ENCODE results near the gene CDCA5. TPM values are rescaled to one million over a fixed set of nuclear protein-coding genes. Genes with fewer than 3 reads are reported as not detected.
A peak's percentile ranks its signal among the peaks of the same experiment; 100 is the strongest.

Gene CDCA5
- total RNA-seq, 2 experiments from 2014 or later = 0.77 to 0.84 TPM

DNA sequence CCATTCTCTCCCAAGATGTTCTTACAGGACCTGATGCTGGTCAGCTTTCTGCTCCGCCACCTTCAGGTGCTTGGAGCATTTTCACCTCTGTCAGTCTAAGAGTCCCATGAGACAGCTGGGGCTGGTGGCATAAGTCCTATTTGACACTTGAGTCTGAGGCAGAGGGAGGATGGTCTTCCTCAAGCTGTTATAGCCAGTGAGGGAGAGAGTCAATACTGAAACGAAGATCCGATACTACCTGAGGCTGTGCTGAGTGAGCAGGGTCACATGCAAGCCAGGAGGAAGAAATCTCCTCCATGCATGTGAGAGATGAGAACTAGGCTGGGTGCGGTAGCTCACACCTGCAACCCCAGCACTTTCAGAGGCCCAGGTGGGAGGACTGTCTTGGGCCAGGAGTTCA lies 5.8 kb upstream of the CDCA5 start:
- Mint-ChIP-seq H3K4me3 (no peak overlapping the region), H3K27me3 (no peaks in the 10 kb centered on the region), H3K9me3 (no peaks in the 10 kb centered on the region), H3K36me3 (ENCODE audit: low read depth) (peaks cover 47% of the 10 kb centered on the region), H3K4me1 (ENCODE audit: low read depth) (peaks cover 14% of the 10 kb centered on the region), H3K27ac (peak overlapping the region; percentile 44)
- Histone ChIP-seq H3K27ac (ENCODE audit: low read depth in 1 of 2, low read length in 2 of 2) (no peak overlapping the region), H3K27me3 (ENCODE audit: control insufficient read depth in 1 of 2, insufficient read depth in 2 of 2, low read length in 2 of 2) (no peaks in the 10 kb centered on the region), H3K4me1 (ENCODE audit: insufficient read depth, low read length) (peaks cover 9% of the 10 kb centered on the region), H3K36me3 (ENCODE audit: insufficient read depth, low read length) (peaks cover 48% of the 10 kb centered on the region), H3K9me3 (ENCODE audit: control insufficient read depth in 1 of 2, insufficient read depth in 1 of 2, low read length in 2 of 2) (no peaks in the 10 kb centered on the region), H3K4me3 (ENCODE audit: low read length) (no peak overlapping the region)
- POLR2A ChIA-PET = no interaction called here
- intact Hi-C loops (cut with DNase I, micrococcal nuclease) = loop anchor here in 1 of 2 experiments (10.0 kb wide), 2 partner anchors 245 to 1255 kb away; partner anchors contain the start of genes B4GAT1, BRMS1 and CDC42BPG
- CTCF ChIA-PET = interaction anchor here (1.4 kb wide), 1 partner anchor 21 kb away, joined by 4 read pairs; no protein-coding TSS in a partner anchor
- DNase-seq (no peak), ATAC-seq (ENCODE audit: poor library complexity) (no peak)
- TF ChIP-seq, protein P1, sequence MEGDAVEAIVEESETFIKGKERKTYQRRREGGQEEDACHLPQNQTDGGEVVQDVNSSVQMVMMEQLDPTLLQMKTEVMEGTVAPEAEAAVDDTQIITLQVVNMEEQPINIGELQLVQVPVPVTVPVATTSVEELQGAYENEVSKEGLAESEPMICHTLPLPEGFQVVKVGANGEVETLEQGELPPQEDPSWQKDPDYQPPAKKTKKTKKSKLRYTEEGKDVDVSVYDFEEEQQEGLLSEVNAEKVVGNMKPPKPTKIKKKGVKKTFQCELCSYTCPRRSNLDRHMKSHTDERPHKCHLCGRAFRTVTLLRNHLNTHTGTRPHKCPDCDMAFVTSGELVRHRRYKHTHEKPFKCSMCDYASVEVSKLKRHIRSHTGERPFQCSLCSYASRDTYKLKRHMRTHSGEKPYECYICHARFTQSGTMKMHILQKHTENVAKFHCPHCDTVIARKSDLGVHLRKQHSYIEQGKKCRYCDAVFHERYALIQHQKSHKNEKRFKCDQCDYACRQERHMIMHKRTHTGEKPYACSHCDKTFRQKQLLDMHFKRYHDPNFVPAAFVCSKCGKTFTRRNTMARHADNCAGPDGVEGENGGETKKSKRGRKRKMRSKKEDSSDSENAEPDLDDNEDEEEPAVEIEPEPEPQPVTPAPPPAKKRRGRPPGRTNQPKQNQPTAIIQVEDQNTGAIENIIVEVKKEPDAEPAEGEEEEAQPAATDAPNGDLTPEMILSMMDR (IDR thresholded peaks at IDR 0.05) = no peak

DNA sequence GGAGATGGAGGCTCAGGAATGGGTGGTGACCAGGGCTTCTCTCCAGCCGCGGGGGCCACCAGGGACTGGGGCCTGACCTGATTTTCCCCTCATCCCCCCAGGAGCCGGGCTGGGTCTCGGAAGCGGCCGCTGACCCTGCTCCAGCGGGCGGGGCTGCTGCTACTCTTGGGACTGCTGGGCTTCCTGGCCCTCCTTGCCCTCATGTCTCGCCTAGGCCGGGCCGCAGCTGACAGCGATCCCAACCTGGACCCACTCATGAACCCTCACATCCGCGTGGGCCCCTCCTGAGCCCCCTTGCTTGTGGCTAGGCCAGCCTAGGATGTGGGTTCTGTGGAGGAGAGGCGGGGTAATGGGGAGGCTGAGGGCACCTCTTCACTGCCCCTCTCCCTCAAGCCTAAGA lies 4.0 kb upstream of the CDCA5 start:
- Histone ChIP-seq H3K27me3 (ENCODE audit: control insufficient read depth in 1 of 2, insufficient read depth in 2 of 2, low read length in 2 of 2) (no peaks in the 10 kb centered on the region), H3K27ac (ENCODE audit: low read depth in 1 of 2, low read length in 2 of 2) (no peak overlapping the region), H3K9me3 (ENCODE audit: control insufficient read depth in 1 of 2, insufficient read depth in 1 of 2, low read length in 2 of 2) (no peaks in the 10 kb centered on the region), H3K36me3 (ENCODE audit: insufficient read depth, low read length) (peaks cover 50% of the 10 kb centered on the region), H3K4me1 (ENCODE audit: insufficient read depth, low read length) (peaks cover 21% of the 10 kb centered on the region), H3K4me3 (ENCODE audit: low read length) (no peak overlapping the region)
- peaks cover 57% of the 10 kb centered on the region for H3K36me3 Mint-ChIP-seq (ENCODE audit: low read depth)
- H3K27me3 Mint-ChIP-seq = no peaks in the 10 kb centered on the region
- ATAC-seq (ENCODE audit: poor library complexity) (no peak), DNase-seq (no peak)
- intact Hi-C loops (cut with DNase I, micrococcal nuclease) = loop anchor here in 1 of 2 experiments (10.0 kb wide), 2 partner anchors 243 to 1257 kb away; partner anchors contain the start of genes B4GAT1, BRMS1 and CDC42BPG
- CTCF ChIA-PET = no interaction called here
- H3K27ac Mint-ChIP-seq = no peak overlapping the region
- H3K4me1 Mint-ChIP-seq (ENCODE audit: low read depth) = peaks cover 32% of the 10 kb centered on the region
- POLR2A ChIA-PET = interaction anchor here (1.6 kb wide), 1 partner anchor 8 kb away, joined by 5 read pairs; the partner anchor contains the start of gene VPS51
- no peaks in the 10 kb centered on the region for H3K9me3 Mint-ChIP-seq
- TF ChIP-seq, protein P1 (IDR thresholded peaks at IDR 0.05) = no peak
- no peak overlapping the region for H3K4me3 Mint-ChIP-seq

DNA sequence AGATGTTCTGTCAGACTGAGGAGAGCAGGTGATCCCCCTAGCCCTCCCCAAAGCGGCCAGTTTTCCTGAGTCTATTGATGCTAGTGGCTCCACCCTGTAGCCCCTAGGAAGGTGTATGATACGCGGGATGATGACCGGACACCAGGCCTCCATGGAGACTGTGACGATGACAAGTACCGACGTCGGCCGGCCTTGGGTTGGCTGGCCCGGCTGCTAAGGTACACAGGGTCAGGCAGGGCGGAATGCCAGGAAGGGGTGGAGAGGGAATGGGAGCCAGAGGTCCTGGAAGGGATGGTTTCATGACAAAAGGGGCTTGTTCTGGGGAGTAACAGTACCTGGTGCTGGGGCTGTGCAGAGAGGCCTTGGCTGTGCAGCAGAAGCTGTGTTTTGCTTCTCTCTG lies 3.4 kb upstream of the CDCA5 start:
- Mint-ChIP-seq H3K27ac (no peak overlapping the region), H3K4me3 (no peak overlapping the region), H3K9me3 (no peaks in the 10 kb centered on the region), H3K4me1 (ENCODE audit: low read depth) (peaks cover 33% of the 10 kb centered on the region), H3K36me3 (ENCODE audit: low read depth) (peaks cover 57% of the 10 kb centered on the region), H3K27me3 (no peaks in the 10 kb centered on the region)
- no peak for DNase-seq
- intact Hi-C loops (cut with DNase I, micrococcal nuclease) = loop anchor here in 1 of 2 experiments (10.0 kb wide), 2 partner anchors 242 to 1258 kb away; partner anchors contain the start of genes B4GAT1, BRMS1 and CDC42BPG
- ChIA-PET POLR2A (interaction anchor here (1.0 to 2.9 kb wide), 3 partner anchors 9 to 47 kb away, joined by 3 to 16 read pairs (median 5); partner anchors contain the start of genes SYVN1 and VPS51), CTCF (interaction anchor here (0.5 kb wide), 1 partner anchor 245 kb away, joined by 3 read pairs; no protein-coding TSS in a partner anchor)
- no peak for ATAC-seq (ENCODE audit: poor library complexity)
- no peaks in the 10 kb centered on the region for H3K27me3 ChIP-seq (ENCODE audit: control insufficient read depth in 1 of 2, insufficient read depth in 2 of 2, low read length in 2 of 2)
- peaks cover 21% of the 10 kb centered on the region for H3K4me1 ChIP-seq (ENCODE audit: insufficient read depth, low read length)
- TF ChIP-seq, protein P1 (IDR thresholded peaks at IDR 0.05) = no peak
- peaks cover 50% of the 10 kb centered on the region for H3K36me3 ChIP-seq (ENCODE audit: insufficient read depth, low read length)
- no peaks in the 10 kb centered on the region for H3K9me3 ChIP-seq (ENCODE audit: control insufficient read depth in 1 of 2, insufficient read depth in 1 of 2, low read length in 2 of 2)
- no peak overlapping the region for H3K27ac ChIP-seq (ENCODE audit: low read depth in 1 of 2, low read length in 2 of 2)
- H3K4me3 ChIP-seq (ENCODE audit: low read length) = no peak overlapping the region

Measured in CD4-positive, alpha-beta T cell (primary cell).